ENCODE measurements around the gene LRRTM2. TPM values are rescaled to one million over a fixed set of nuclear protein-coding genes. Genes with fewer than 3 reads are reported as not detected.
"Not testable (repeated sequence)": the region's sequence is repeated elsewhere in the genome, so short reads cannot be mapped to it uniquely, and the experiment has no call there.

The LRRTM2 gene, protein sequence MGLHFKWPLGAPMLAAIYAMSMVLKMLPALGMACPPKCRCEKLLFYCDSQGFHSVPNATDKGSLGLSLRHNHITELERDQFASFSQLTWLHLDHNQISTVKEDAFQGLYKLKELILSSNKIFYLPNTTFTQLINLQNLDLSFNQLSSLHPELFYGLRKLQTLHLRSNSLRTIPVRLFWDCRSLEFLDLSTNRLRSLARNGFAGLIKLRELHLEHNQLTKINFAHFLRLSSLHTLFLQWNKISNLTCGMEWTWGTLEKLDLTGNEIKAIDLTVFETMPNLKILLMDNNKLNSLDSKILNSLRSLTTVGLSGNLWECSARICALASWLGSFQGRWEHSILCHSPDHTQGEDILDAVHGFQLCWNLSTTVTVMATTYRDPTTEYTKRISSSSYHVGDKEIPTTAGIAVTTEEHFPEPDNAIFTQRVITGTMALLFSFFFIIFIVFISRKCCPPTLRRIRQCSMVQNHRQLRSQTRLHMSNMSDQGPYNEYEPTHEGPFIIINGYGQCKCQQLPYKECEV
- total RNA-seq = 1 to 10 TPM in 1 of 2 donors, under 1 TPM in 1; 0.09 to 1.9 TPM
- under 1 TPM; 0.04 to 0.15 TPM for polyA plus RNA-seq
- long read RNA-seq, donor 1 = 0 reads
- long read RNA-seq, donor 2 = 0 reads
- long read RNA-seq, donor 3 = 0 reads
- long read RNA-seq, donor 4 = 0 reads
- long read RNA-seq, donor 5 = 0 reads

DNA sequence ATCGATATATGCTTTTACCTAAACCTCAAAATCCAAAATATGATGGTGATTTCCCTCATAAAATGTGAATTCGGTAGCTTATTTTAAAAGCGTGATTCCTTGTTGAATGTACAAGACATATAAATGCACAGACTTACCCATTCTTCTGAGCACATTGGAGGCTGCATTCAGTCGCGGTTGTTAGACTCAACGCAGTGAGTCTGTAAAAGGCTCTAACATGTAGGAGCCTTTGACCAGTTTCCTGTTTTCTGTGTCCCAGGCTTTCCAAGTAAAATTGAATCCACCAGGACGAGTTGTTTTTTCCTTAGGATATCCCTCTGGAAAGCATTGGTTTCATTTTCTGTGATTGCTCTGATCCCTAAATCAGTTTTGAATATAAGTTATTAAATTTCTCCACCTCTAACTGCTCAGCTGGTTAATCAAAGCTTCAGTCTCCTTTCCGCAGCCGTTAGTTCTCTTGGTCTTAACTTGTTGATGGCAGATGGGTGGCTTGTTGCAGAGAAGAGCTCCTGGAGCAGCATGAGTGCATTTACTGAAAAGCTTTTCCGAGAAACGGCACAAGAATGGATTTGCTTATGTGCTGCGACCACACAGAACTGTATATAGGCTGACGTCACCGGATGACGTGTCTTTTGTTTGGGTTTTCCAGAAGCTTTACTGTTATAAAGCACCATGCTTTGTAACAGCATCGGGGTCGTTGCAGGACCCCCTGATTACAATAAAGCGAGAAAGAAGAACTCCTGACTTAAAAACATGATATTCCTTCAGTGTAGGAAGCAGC lies at the start of gene LRRTM2:
LRRTM2 (minus strand) TSS at position 565 of the 781 bp plus-strand sequence; CDS start at position 141, 424 bp downstream.
- no peak within 1 kb of the TSS for H3K4me3 ChIP-seq
- H3K9ac ChIP-seq (ENCODE audit: insufficient read depth in 1 of 2, low read length in 2 of 2) = peak within 1 kb of the TSS in 1 of 2 donors; percentile 89

DNA sequence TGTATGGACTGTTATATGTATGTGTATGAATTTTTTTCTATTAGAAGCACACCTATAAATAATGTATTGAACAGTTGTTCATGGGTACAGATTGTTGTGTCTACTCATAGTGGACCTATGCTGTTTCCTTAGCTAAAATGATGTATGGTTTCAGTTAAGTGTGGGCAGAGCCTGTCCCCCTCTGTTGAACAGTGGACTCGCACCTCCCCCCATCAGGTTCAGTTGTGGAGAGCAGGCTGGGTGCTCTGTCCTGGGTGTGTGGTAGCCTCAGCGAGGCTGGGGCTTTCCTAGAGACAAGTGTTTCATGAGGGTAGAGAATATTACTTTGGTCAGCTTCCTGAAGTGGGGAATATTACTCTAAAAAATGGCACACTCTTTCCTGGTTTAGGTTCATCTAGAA lies 47.4 kb upstream of the LRRTM2 start:
- Histone ChIP-seq H3K4me3 (no peak overlapping the region), H3K36me3 (ENCODE audit: control insufficient read depth in 4 of 4, insufficient read depth in 4 of 4, low read length in 4 of 4) (peaks cover 14 to 41% (median 34%) of the 10 kb centered on the region in 4 donors), H3K4me1 (ENCODE audit: control insufficient read depth in 5 of 5, insufficient read depth in 5 of 5, low read length in 5 of 5) (peaks cover 0 to 3% (median 0%) of the 10 kb centered on the region in 5 donors), H3K27me3 (ENCODE audit: control insufficient read depth in 3 of 3, insufficient read depth in 3 of 3, low read length in 2 of 3) (no peaks in the 10 kb centered on the region), H3K9ac (ENCODE audit: insufficient read depth in 1 of 2, low read length in 2 of 2) (no peak overlapping the region), H3K9me3 (ENCODE audit: control insufficient read depth in 4 of 4, insufficient read depth in 3 of 4, low read length in 3 of 4) (no peaks in the 10 kb centered on the region), H3K27ac (ENCODE audit: low read depth in 1 of 2, low read length in 1 of 2) (no peak overlapping the region)
- WGBS, 2 donors = 92 to 96% methylated on average over 2 of the region's 2 CpGs
- TF ChIP-seq, protein P1, sequence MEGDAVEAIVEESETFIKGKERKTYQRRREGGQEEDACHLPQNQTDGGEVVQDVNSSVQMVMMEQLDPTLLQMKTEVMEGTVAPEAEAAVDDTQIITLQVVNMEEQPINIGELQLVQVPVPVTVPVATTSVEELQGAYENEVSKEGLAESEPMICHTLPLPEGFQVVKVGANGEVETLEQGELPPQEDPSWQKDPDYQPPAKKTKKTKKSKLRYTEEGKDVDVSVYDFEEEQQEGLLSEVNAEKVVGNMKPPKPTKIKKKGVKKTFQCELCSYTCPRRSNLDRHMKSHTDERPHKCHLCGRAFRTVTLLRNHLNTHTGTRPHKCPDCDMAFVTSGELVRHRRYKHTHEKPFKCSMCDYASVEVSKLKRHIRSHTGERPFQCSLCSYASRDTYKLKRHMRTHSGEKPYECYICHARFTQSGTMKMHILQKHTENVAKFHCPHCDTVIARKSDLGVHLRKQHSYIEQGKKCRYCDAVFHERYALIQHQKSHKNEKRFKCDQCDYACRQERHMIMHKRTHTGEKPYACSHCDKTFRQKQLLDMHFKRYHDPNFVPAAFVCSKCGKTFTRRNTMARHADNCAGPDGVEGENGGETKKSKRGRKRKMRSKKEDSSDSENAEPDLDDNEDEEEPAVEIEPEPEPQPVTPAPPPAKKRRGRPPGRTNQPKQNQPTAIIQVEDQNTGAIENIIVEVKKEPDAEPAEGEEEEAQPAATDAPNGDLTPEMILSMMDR (IDR thresholded peaks at IDR 0.05; ENCODE audit: control extremely low read depth, extremely low read depth) = no peak
- DNase-seq (no peak), ATAC-seq (ENCODE audit: insufficient read depth, low FRiP score) (no peak)

More for the DNA sequence above, at the start of gene LRRTM2:
- H3K27ac ChIP-seq (ENCODE audit: low read depth in 1 of 2, low read length in 1 of 2) = no peak within 1 kb of the TSS
- H3K9me3 ChIP-seq (ENCODE audit: control insufficient read depth in 4 of 4, insufficient read depth in 3 of 4, low read length in 3 of 4) = no peaks in the 10 kb centered on the region
- DNase-seq = peak; percentile 83 to 94 (median 94)
- H3K36me3 ChIP-seq (ENCODE audit: control insufficient read depth in 4 of 4, insufficient read depth in 4 of 4, low read length in 4 of 4) = peaks cover 0 to 2% (median 0%) of the 10 kb centered on the region in 4 donors
- peaks cover 11 to 41% (median 25%) of the 10 kb centered on the region in 5 donors for H3K4me1 ChIP-seq (ENCODE audit: control insufficient read depth in 5 of 5, insufficient read depth in 5 of 5, low read length in 5 of 5)
- no peak for ATAC-seq (ENCODE audit: insufficient read depth, low FRiP score)
- whole genome bisulfite sequencing, 2 donors = 63 to 71% methylated on average over 18 of the region's 18 CpGs
- TF ChIP-seq, protein P1 (IDR thresholded peaks at IDR 0.05; ENCODE audit: control extremely low read depth, extremely low read depth) = no peak
- no peaks in the 10 kb centered on the region for H3K27me3 ChIP-seq (ENCODE audit: control insufficient read depth in 3 of 3, insufficient read depth in 3 of 3, low read length in 2 of 3)

DNA sequence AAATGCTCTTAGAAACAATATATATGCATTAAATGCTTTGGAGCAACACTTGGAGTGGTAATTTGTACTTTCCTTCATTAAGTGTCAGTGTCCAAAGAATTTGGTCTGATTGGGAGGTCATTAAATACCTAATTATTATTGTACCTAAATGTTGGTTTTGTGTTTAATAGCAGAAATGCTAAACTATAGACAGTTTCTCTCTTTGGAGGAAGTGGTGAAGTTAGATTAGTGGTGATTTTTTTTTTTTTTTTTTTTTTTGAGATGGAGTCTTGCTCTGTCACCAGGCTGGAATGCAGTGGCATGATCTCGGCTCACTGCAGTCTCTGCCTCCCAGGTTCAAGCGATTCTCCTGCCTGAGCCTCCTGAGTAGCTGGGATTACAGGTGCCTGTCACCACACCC lies 46.2 kb upstream of the LRRTM2 start:
- H3K9ac ChIP-seq (ENCODE audit: insufficient read depth in 1 of 2, low read length in 2 of 2); H3K4me1 ChIP-seq (ENCODE audit: control insufficient read depth in 5 of 5, insufficient read depth in 5 of 5, low read length in 5 of 5); ATAC-seq (ENCODE audit: insufficient read depth, low FRiP score); H3K9me3 ChIP-seq (ENCODE audit: control insufficient read depth in 4 of 4, insufficient read depth in 3 of 4, low read length in 3 of 4); H3K4me3 ChIP-seq; DNase-seq; H3K27ac ChIP-seq (ENCODE audit: low read depth in 1 of 2, low read length in 1 of 2); H3K27me3 ChIP-seq (ENCODE audit: control insufficient read depth in 3 of 3, insufficient read depth in 3 of 3, low read length in 2 of 3): not testable (repeated sequence)
- peaks cover 14 to 35% (median 31%) of the 10 kb centered on the region in 4 donors for H3K36me3 ChIP-seq (ENCODE audit: control insufficient read depth in 4 of 4, insufficient read depth in 4 of 4, low read length in 4 of 4)
- 80 to 92% methylated on average over 2 of the region's 2 CpGs for WGBS, 2 donors
